HG03460 (cell line): Measurements from ENCODE around the gene HACD2.

Source experiments
- ATAC-seq: cut with Tn5 transposase; IDR thresholded peaks from one replicate; pipeline ENCODE4 v1.9.1; 2021; ENCODE audit not compliant: unreplicated experiment

HACD2 gene

GRCh38 chr3:123449102-123449996 is 135.5 kb downstream of the HACD2 start:
- ATAC-seq, result no peak

GRCh38 chr3:123448536-123449101 is 136.2 kb downstream of the HACD2 start, which contains the start of gene ADCY5:
Gene ADCY5, minus strand, starts transcription at chr3:123449090. Its CDS starts 545 bp downstream, at chr3:123448545.
- no peak for ATAC-seq

GRCh38 chr3:123447749-123448517 is 136.9 kb downstream of the HACD2 start:
- ATAC-seq, result no peak

GRCh38 chr3:123447416-123447748 is 137.5 kb downstream of the HACD2 start:
- ATAC-seq, result no peak

- no peak for ATAC-seq
Observed at GRCh38 chr3:123446610-123447109, 138.2 kb downstream of the HACD2 start.

- ATAC-seq, result no peak
Observed at GRCh38 chr3:123446210-123446609, 138.6 kb downstream of the HACD2 start.

- ATAC-seq, result no peak
Observed at GRCh38 chr3:123445702-123446101, 139.2 kb downstream of the HACD2 start.

GRCh38 chr3:123444744-123445143 is 140.1 kb downstream of the HACD2 start:
- ATAC-seq, result no peak

- no peak for ATAC-seq
Observed at GRCh38 chr3:123444023-123444422, 140.8 kb downstream of the HACD2 start.

GRCh38 chr3:123442908-123443307 is 141.9 kb downstream of the HACD2 start:
- no peak for ATAC-seq

GRCh38 chr3:123442125-123442524 is 142.7 kb downstream of the HACD2 start:
- no peak for ATAC-seq
